Activated naive CD4-positive, alpha-beta T cell treated with anti-CD3 and anti-CD28 coated beads, Interleukin-2, amount 50 U/mL, for 24 hours (primary cell): Measurements from ENCODE around the gene KRTAP2-2.
"Not testable (repeated sequence)": the region's sequence is repeated elsewhere in the genome, so short reads cannot be mapped to it uniquely, and the experiment has no call there.

Experiments
- H3K27ac Mint-ChIP-seq: one replicate; pipeline ENCODE4 v1.8.0; 2021; ENCODE audit warnings: mild to moderate bottlenecking, mixed read lengths
- H3K27me3 Mint-ChIP-seq: one replicate; pipeline ENCODE4 v1.8.0; 2021; ENCODE audit warnings: mixed read lengths
- H3K36me3 Mint-ChIP-seq: one replicate; pipeline ENCODE4 v1.8.0; 2021; ENCODE audit warnings: mixed read lengths
- H3K4me1 Mint-ChIP-seq: one replicate; pipeline ENCODE4 v1.8.0; 2021; ENCODE audit warnings: mixed read lengths
- H3K4me3 Mint-ChIP-seq: one replicate; pipeline ENCODE4 v1.8.0; 2021; ENCODE audit warnings: mild to moderate bottlenecking, mixed read lengths
- H3K9me3 Mint-ChIP-seq: one replicate; pipeline ENCODE4 v1.8.0; 2021; ENCODE audit warnings: mixed read lengths

Gene KRTAP2-2, protein sequence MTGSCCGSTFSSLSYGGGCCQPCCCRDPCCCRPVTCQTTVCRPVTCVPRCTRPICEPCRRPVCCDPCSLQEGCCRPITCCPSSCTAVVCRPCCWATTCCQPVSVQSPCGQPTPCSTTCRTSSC

DNA sequence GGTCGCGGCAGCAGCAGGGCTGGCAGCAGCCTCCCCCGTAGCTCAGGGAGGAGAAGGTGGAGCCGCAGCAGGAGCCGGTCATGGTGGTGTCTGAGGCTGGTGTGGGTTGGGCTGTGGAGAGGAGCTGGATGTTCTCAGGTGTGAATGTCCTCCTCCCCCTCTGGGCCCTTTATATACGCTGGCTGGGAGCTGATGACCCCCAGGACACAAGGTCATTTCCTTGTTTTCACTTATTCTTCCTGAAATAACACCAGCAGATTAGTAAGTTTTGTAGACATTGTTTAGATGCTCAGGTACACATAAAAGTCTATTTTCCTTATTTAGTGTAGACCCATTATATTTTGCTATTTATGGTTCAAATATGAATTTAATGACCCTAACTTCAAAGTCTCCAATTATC is at the start of gene KRTAP2-2:
Gene KRTAP2-2, minus strand, starts transcription at position 101 of the 400 bp plus-strand sequence. Its CDS starts 19 bp downstream, at position 82.
- not testable (repeated sequence) for H3K9me3 Mint-ChIP-seq, H3K4me1 Mint-ChIP-seq, H3K27ac Mint-ChIP-seq, H3K36me3 Mint-ChIP-seq, H3K4me3 Mint-ChIP-seq
- H3K27me3 Mint-ChIP-seq, result peaks cover 17% of the 10 kb centered on the region

DNA sequence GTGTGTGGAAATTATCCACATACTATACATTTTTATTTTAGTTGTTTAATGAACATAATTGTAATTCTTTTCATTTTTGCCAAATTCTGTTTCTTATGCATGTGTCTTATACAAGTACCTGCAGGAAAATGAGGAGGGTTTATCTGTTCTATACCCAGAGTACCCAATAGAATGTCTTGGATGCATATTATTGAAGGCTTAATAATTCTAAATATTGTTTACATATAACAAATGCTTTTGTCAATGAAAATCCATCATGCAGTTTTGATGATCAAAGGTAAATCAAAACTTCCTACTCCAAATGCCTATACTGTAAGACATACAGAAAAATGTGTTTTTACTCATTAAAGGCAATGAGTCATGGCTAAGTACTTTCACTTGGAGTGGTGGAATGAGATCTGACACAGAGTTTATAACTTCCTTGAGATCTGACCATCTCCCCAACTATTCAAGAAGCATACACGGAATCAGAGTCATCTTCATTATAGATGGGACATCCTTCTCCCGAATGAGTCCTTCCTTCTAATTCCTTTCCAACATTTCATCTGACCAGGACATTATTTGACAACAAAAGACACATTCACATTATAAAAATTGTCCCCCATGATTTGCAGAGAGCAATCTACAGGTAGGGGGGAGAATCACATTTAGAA is 49.5 kb upstream of the KRTAP2-2 start:
- H3K27ac Mint-ChIP-seq, H3K9me3 Mint-ChIP-seq, H3K27me3 Mint-ChIP-seq, H3K4me3 Mint-ChIP-seq, H3K36me3 Mint-ChIP-seq: not testable (repeated sequence)
- H3K4me1 Mint-ChIP-seq, result peaks cover 22% of the 10 kb centered on the region

GRCh38 chr17:41103896-41104295 is 48.9 kb upstream of the KRTAP2-2 start:
- Mint-ChIP-seq H3K36me3 (peaks cover 2% of the 10 kb centered on the region), H3K9me3 (no peaks in the 10 kb centered on the region), H3K27me3 (peaks cover 4% of the 10 kb centered on the region), H3K4me1 (peaks cover 22% of the 10 kb centered on the region), H3K27ac (no peak overlapping the region), H3K4me3 (no peak overlapping the region)

- Mint-ChIP-seq H3K4me1 (peaks cover 13% of the 10 kb centered on the region), H3K36me3 (peaks cover 2% of the 10 kb centered on the region), H3K9me3 (no peaks in the 10 kb centered on the region), H3K4me3 (no peak within 1 kb of the TSS), H3K27me3 (peaks cover 8% of the 10 kb centered on the region), H3K27ac (no peak within 1 kb of the TSS)
These were observed 46.7 kb upstream of the KRTAP2-2 start, which contains the start of gene KRTAP4-16 for GRCh38 chr17:41101586-41102259. Gene KRTAP4-16 (minus strand): TSS chr17:41102209. CDS start chr17:41102209, 0 bp downstream.

GRCh38 chr17:41099682-41100480 is 44.9 kb upstream of the KRTAP2-2 start:
- H3K36me3 Mint-ChIP-seq, H3K27ac Mint-ChIP-seq, H3K9me3 Mint-ChIP-seq, H3K27me3 Mint-ChIP-seq, H3K4me3 Mint-ChIP-seq: not testable (repeated sequence)
- H3K4me1 Mint-ChIP-seq, result peaks cover 13% of the 10 kb centered on the region

- Mint-ChIP-seq H3K27me3 (peaks cover 6% of the 10 kb centered on the region), H3K4me1 (peaks cover 13% of the 10 kb centered on the region), H3K9me3 (no peaks in the 10 kb centered on the region), H3K4me3 (no peak overlapping the region), H3K27ac (no peak overlapping the region), H3K36me3 (no peaks in the 10 kb centered on the region)
These were observed 43.5 kb upstream of the KRTAP2-2 start for GRCh38 chr17:41098481-41098880.

DNA sequence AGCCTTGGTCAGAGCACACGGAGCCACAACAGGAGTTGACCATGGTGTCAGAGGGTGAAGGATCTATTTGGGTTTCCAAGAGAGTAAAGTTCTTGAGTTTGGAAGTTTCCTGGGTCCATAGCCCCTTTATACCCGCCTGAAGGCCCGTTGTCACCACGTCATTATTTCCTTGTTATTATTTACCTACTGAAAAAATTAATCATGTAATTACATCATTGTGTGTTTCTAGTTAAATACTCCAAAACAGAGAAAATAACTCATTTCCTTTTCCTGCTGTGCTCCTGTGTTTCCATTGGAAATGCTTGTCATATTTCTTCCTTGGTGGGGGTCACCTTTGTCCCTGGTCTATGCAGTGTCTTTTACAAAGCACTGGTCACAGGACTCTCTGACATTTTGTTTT is 43.0 kb upstream of the KRTAP2-2 start, which contains the start of gene KRTAP4-8:
Gene KRTAP4-8, minus strand, starts transcription at position 101 of the 400 bp plus-strand sequence. Its CDS starts 58 bp downstream, at position 43.
- H3K9me3 Mint-ChIP-seq, result no peaks in the 10 kb centered on the region
- H3K36me3 Mint-ChIP-seq, result peaks cover under 1% of the 10 kb centered on the region
- H3K27me3 Mint-ChIP-seq, result peaks cover 6% of the 10 kb centered on the region
- H3K4me1 Mint-ChIP-seq, result peaks cover 13% of the 10 kb centered on the region
- H3K4me3 Mint-ChIP-seq, result no peak within 1 kb of the TSS
- no peak within 1 kb of the TSS for H3K27ac Mint-ChIP-seq

- H3K27me3 Mint-ChIP-seq, result peaks cover 6% of the 10 kb centered on the region
- no peak overlapping the region for H3K4me3 Mint-ChIP-seq
- no peak overlapping the region for H3K27ac Mint-ChIP-seq
- H3K9me3 Mint-ChIP-seq, result no peaks in the 10 kb centered on the region
- peaks cover 13% of the 10 kb centered on the region for H3K4me1 Mint-ChIP-seq
- peaks cover 2% of the 10 kb centered on the region for H3K36me3 Mint-ChIP-seq
These were observed 41.0 kb upstream of the KRTAP2-2 start for GRCh38 chr17:41096055-41096454.

DNA sequence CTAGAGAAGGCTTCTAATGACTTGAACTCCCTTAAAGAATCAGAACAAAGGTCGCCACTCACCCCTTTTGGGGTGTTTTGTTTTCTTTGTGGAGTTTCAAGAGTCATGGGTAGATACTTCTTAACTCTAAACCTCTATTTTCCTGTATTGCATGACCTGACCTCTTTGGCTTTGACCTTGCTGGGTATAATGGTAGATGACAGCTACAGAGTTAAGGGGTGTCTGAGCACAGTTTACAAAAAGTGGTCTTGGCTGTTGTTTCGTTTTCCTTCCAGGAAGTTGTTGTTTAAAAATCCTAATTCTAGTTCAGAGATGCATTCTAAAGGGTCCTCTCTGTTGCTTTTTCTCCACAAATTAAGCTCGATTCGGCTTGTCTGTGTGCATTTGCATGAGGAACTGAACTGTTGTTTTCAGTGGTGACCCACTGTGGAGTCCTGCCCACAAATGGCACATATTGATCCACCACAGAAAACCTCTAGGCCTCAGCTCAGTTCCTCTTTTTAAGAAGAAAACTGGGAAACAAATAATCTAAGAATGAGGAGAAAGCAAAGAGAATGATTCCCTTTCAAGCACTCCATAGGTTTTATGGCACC is 33.8 kb upstream of the KRTAP2-2 start:
- not testable (repeated sequence) for H3K27ac Mint-ChIP-seq, H3K9me3 Mint-ChIP-seq, H3K27me3 Mint-ChIP-seq, H3K4me3 Mint-ChIP-seq, H3K36me3 Mint-ChIP-seq, H3K4me1 Mint-ChIP-seq

- not testable (repeated sequence) for H3K36me3 Mint-ChIP-seq, H3K9me3 Mint-ChIP-seq, H3K4me3 Mint-ChIP-seq, H3K27ac Mint-ChIP-seq, H3K4me1 Mint-ChIP-seq, H3K27me3 Mint-ChIP-seq
These were observed 29.2 kb upstream of the KRTAP2-2 start, which contains the start of gene KRTAP4-7 for GRCh38 chr17:41084100-41084856. Gene KRTAP4-7 (plus strand): TSS chr17:41084150. CDS start chr17:41084207, 57 bp downstream.

GRCh38 chr17:41083427-41083826 is 28.4 kb upstream of the KRTAP2-2 start:
- not testable (repeated sequence) for H3K36me3 Mint-ChIP-seq, H3K27ac Mint-ChIP-seq, H3K4me3 Mint-ChIP-seq, H3K4me1 Mint-ChIP-seq, H3K9me3 Mint-ChIP-seq, H3K27me3 Mint-ChIP-seq

GRCh38 chr17:41082626-41083025 is 27.6 kb upstream of the KRTAP2-2 start:
- H3K27ac Mint-ChIP-seq, result no peak overlapping the region
- no peak overlapping the region for H3K4me3 Mint-ChIP-seq
- no peaks in the 10 kb centered on the region for H3K4me1 Mint-ChIP-seq
- no peaks in the 10 kb centered on the region for H3K36me3 Mint-ChIP-seq
- peaks cover 1% of the 10 kb centered on the region for H3K27me3 Mint-ChIP-seq
- H3K9me3 Mint-ChIP-seq, result no peaks in the 10 kb centered on the region

DNA sequence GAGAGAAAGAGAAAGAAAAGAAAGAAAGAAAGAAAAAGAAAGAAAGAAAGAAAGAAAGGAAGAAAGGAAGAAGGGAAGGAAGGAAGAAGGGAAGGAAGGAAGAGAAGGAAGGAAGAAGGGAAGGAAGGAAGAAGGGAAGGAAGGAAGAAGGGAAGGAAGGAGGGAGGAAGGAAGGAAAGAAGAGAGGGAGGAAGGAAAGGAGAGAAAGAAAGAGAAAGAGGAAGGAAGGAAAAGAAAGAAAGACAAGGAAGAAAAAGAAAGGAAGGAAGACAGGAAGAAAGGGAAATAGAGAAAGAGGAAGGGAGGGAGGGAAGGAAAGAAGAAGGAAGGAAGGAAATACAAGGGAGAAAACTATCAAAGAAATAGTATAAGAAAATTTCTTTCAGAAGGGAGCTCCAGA is 21.8 kb upstream of the KRTAP2-2 start:
- no peaks in the 10 kb centered on the region for H3K4me1 Mint-ChIP-seq
- no peak overlapping the region for H3K27ac Mint-ChIP-seq
- H3K4me3 Mint-ChIP-seq, result no peak overlapping the region
- peaks cover 11% of the 10 kb centered on the region for H3K27me3 Mint-ChIP-seq
- peaks cover 3% of the 10 kb centered on the region for H3K36me3 Mint-ChIP-seq
- no peaks in the 10 kb centered on the region for H3K9me3 Mint-ChIP-seq

DNA sequence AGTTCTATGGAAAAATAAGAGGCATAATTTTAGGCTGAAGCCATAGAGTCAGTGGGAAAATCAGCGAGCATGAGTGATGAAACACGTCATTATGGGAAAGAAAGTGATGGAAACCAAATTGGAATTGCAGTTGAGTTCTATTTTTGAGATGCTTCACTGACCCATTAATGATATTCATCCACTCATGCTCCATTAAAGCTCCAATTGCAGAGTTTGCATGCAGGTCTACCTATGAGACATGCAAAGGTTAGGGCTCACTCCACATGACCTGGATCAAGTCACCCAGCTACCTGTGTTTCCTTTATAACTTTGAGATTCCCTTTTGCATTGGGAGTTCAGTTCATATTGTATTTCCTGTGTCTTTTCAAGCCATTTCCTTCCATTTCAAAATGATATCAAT is 18.6 kb upstream of the KRTAP2-2 start:
- H3K36me3 Mint-ChIP-seq, result peaks cover 3% of the 10 kb centered on the region
- H3K27me3 Mint-ChIP-seq, result peaks cover 11% of the 10 kb centered on the region
- H3K4me3 Mint-ChIP-seq, result no peak overlapping the region
- no peak overlapping the region for H3K27ac Mint-ChIP-seq
- no peaks in the 10 kb centered on the region for H3K4me1 Mint-ChIP-seq
- H3K9me3 Mint-ChIP-seq, result no peaks in the 10 kb centered on the region
